Measurements from ENCODE around the gene RIPPLY2.
"Not testable (repeated sequence)": the region's sequence is repeated elsewhere in the genome, so short reads cannot be mapped to it uniquely, and the experiment has no call there.

Gene RIPPLY2

DNA sequence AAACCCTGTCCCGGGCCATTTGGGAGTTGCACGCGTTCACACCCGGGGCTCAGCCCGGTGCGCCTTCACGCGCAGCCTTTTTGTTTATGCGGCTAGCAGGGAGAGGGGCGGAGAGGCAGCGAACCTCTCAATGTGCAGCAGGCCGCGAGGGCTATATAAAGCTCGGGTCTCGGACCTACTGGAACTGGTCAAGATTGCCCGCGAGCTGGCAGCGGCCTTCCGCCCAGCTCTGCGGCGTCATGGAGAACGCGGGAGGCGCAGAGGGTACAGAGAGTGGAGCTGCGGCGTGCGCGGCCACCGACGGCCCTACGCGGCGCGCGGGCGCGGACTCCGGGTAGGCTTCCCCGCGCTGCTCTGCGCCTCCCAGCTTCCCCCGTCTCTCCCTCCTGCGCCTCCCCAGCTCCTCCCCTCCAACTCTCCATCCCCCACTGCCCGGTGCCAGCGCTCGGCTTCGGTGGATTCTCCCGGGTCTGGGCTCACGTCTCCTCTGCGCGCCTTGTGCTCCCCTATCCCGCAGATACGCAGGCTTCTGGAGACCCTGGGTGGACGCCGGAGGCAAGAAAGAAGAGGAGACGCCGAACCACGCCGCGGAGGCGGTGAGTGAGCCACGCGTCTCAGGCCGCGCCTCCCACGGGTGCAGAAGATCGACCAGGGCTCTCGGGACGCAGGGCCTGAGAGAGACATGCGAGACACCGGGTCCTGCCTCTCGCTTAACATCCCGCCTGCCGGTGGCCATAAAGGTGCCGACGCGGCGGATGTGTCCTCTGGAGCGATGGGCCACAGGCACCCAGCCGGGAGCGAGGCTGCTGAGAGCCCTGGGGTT, at the start of gene RIPPLY2:
Gene RIPPLY2 (plus strand): TSS at position 183 of the 823 bp plus-strand sequence. CDS start 57 bp downstream, at position 240.
- Histone ChIP-seq H3K4me3 (ENCODE audit: low read depth, low read length) (peak within 1 kb of the TSS; percentile 73), H3K9ac (ENCODE audit: low read depth, low read length) (peak within 1 kb of the TSS; percentile 45; the same call in 1 of the 2 replicates), H3K36me3 (ENCODE audit: control insufficient read depth, insufficient read depth, low read length) (no peaks in the 10 kb centered on the region), H3K27me3 (ENCODE audit: control insufficient read depth, insufficient read depth, low read length) (peaks cover 55% of the 10 kb centered on the region), H3K9me3 (ENCODE audit: control insufficient read depth, insufficient read depth, low read length) (no peaks in the 10 kb centered on the region), H3K4me1 (ENCODE audit: control insufficient read depth, insufficient read depth, low read length) (peaks cover 13% of the 10 kb centered on the region; the same call in 1 of the 2 replicates), H3K27ac (ENCODE audit: low read depth, low read length) (no peak within 1 kb of the TSS)

DNA sequence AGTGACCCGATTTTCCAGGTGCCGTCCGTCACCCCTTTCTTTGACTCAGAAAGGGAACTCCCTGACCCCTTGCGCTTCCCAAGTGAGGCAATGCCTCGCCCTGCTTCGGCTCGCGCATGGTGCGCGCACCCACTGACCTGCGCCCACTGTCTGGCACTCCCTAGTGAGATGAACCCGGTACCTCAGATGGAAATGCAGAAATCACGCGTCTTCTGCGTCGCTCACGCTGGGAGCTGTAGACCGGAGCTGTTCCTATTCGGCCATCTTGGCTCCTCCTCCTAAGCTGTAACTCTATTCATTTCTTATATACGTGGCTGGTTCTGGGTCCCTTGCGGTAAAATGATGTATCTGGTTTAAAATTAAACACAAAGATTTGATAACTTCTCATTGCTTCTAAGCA, 49.7 kb upstream of the RIPPLY2 start:
- H3K27ac ChIP-seq (ENCODE audit: low read depth, low read length); H3K27me3 ChIP-seq (ENCODE audit: control insufficient read depth, insufficient read depth, low read length); H3K9ac ChIP-seq (ENCODE audit: low read depth, low read length): not testable (repeated sequence)

DNA sequence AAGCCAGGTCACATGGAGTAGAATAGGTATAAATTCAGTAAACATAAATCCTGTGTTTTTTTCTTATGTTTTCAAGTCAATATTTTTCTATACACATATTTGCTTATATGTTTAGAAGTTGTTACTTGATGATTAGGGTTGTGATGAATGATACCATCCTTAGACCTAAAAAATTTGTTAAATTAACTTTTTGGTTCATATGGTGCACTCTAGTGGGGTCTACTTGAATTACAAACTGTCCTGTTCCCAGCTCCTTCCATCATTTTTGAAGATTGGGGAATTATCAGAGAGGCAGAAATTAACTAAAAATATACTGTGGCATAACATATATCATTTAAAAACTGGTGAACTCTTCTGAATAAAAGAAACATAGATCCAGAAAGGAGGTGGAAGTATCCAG, 48.3 kb upstream of the RIPPLY2 start:
- 0 out of 2 replicates have a peak, but pooled peaks cover 3% of the 10 kb centered on the region for H3K9me3 ChIP-seq (ENCODE audit: control insufficient read depth, insufficient read depth, low read length)
- H3K27me3 ChIP-seq (ENCODE audit: control insufficient read depth, insufficient read depth, low read length): no peaks in the 10 kb centered on the region
- no peak overlapping the region for H3K4me3 ChIP-seq (ENCODE audit: low read depth, low read length)
- H3K9ac ChIP-seq (ENCODE audit: low read depth, low read length): no peak overlapping the region
- no peak overlapping the region for H3K27ac ChIP-seq (ENCODE audit: low read depth, low read length)
- H3K36me3 ChIP-seq (ENCODE audit: control insufficient read depth, insufficient read depth, low read length): no peaks in the 10 kb centered on the region
- 0 out of 2 replicates have a peak, but pooled peaks cover 2% of the 10 kb centered on the region for H3K4me1 ChIP-seq (ENCODE audit: control insufficient read depth, insufficient read depth, low read length)

More for the DNA sequence above, 49.7 kb upstream of the RIPPLY2 start:
- H3K9me3 ChIP-seq (ENCODE audit: control insufficient read depth, insufficient read depth, low read length); H3K4me1 ChIP-seq (ENCODE audit: control insufficient read depth, insufficient read depth, low read length); H3K4me3 ChIP-seq (ENCODE audit: low read depth, low read length); H3K36me3 ChIP-seq (ENCODE audit: control insufficient read depth, insufficient read depth, low read length): not testable (repeated sequence)

DNA sequence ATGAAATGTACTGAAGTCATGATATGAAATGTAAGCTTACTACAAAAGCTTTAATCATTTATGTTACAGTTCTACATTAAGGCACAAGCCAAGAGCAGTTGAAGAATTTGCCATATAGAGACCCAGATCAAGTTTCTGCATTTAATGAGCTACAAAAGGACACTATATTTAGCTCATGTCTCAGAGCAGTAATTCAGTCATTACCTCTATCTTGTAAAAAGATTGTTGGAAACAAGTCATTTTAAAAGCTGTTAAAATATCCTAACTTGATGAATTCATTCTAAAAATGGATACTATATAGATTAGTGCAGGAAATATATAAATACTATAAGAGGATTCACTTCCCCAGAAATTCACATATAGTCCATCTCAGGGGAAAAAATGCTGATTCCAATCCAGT, 45.2 kb upstream of the RIPPLY2 start:
- H3K27ac ChIP-seq (ENCODE audit: low read depth, low read length): no peak overlapping the region
- H3K36me3 ChIP-seq (ENCODE audit: control insufficient read depth, insufficient read depth, low read length): no peaks in the 10 kb centered on the region
- H3K4me1 ChIP-seq (ENCODE audit: control insufficient read depth, insufficient read depth, low read length): 0 out of 2 replicates have a peak, but pooled peaks cover 2% of the 10 kb centered on the region
- no peaks in the 10 kb centered on the region for H3K27me3 ChIP-seq (ENCODE audit: control insufficient read depth, insufficient read depth, low read length)
- H3K9ac ChIP-seq (ENCODE audit: low read depth, low read length): no peak overlapping the region
- 0 out of 2 replicates have a peak, but pooled peaks cover 3% of the 10 kb centered on the region for H3K9me3 ChIP-seq (ENCODE audit: control insufficient read depth, insufficient read depth, low read length)
- H3K4me3 ChIP-seq (ENCODE audit: low read depth, low read length): no peak overlapping the region

DNA sequence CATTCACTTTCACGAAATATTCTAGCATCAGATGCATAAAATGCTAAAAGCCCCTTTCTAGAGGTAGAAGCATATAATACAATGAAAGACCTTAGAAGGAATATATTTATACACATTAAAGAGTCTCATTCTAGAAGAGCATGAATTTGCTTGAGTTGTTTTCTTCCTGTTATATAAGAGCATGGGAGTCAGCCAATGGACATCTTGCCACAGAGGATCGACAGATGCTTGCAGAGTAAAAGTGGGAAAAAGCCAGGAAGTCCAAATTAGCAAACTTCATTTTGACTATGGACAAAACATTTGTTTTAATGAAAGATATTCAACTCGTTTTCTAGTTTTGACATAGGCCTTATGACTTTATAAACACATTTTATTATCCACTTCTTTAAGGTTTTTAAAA, 44.2 kb upstream of the RIPPLY2 start:
- Histone ChIP-seq H3K36me3 (ENCODE audit: control insufficient read depth, insufficient read depth, low read length) (no peaks in the 10 kb centered on the region), H3K4me3 (ENCODE audit: low read depth, low read length) (no peak overlapping the region), H3K27ac (ENCODE audit: low read depth, low read length) (no peak overlapping the region), H3K9ac (ENCODE audit: low read depth, low read length) (no peak overlapping the region), H3K4me1 (ENCODE audit: control insufficient read depth, insufficient read depth, low read length) (no peaks in the 10 kb centered on the region), H3K27me3 (ENCODE audit: control insufficient read depth, insufficient read depth, low read length) (no peaks in the 10 kb centered on the region), H3K9me3 (ENCODE audit: control insufficient read depth, insufficient read depth, low read length) (0 out of 2 replicates have a peak, but pooled peaks cover 3% of the 10 kb centered on the region)

DNA sequence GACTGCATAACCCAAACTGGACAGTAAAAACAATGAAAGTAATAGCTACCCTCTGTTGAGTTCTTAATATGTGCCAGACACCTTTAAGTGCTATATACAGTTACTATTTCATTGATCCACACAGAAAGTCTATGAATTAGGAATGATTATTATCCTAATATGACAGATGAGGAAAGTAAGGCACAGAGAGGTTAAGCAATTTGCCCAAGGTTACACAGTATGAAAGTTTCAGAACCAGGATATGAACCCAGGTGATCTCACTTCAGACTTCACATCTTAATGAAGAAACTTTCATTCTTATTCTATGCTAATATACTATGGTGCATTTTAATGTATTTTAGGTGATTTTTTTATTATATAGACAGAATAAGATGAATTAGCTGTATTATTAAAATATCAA, 40.6 kb upstream of the RIPPLY2 start:
- H3K9ac ChIP-seq (ENCODE audit: low read depth, low read length): no peak overlapping the region
- H3K9me3 ChIP-seq (ENCODE audit: control insufficient read depth, insufficient read depth, low read length): no peaks in the 10 kb centered on the region
- no peak overlapping the region for H3K27ac ChIP-seq (ENCODE audit: low read depth, low read length)
- H3K36me3 ChIP-seq (ENCODE audit: control insufficient read depth, insufficient read depth, low read length): no peaks in the 10 kb centered on the region
- H3K4me3 ChIP-seq (ENCODE audit: low read depth, low read length): no peak overlapping the region
- H3K27me3 ChIP-seq (ENCODE audit: control insufficient read depth, insufficient read depth, low read length): no peaks in the 10 kb centered on the region
- no peaks in the 10 kb centered on the region for H3K4me1 ChIP-seq (ENCODE audit: control insufficient read depth, insufficient read depth, low read length)

- H3K27ac ChIP-seq (ENCODE audit: low read depth, low read length): no peak overlapping the region
- no peaks in the 10 kb centered on the region for H3K27me3 ChIP-seq (ENCODE audit: control insufficient read depth, insufficient read depth, low read length)
- no peak overlapping the region for H3K9ac ChIP-seq (ENCODE audit: low read depth, low read length)
- H3K9me3 ChIP-seq (ENCODE audit: control insufficient read depth, insufficient read depth, low read length): no peaks in the 10 kb centered on the region
- H3K4me3 ChIP-seq (ENCODE audit: low read depth, low read length): no peak overlapping the region
- H3K36me3 ChIP-seq (ENCODE audit: control insufficient read depth, insufficient read depth, low read length): no peaks in the 10 kb centered on the region
- no peaks in the 10 kb centered on the region for H3K4me1 ChIP-seq (ENCODE audit: control insufficient read depth, insufficient read depth, low read length)
Measured at GRCh38 chr6:83815631-83816272, 37.4 kb upstream of the RIPPLY2 start.

GRCh38 chr6:83822629-83823169, 30.5 kb upstream of the RIPPLY2 start:
- Histone ChIP-seq H3K9me3 (ENCODE audit: control insufficient read depth, insufficient read depth, low read length) (no peaks in the 10 kb centered on the region), H3K27me3 (ENCODE audit: control insufficient read depth, insufficient read depth, low read length) (no peaks in the 10 kb centered on the region), H3K4me1 (ENCODE audit: control insufficient read depth, insufficient read depth, low read length) (peaks cover 9% of the 10 kb centered on the region; the same call in 1 of the 2 replicates), H3K27ac (ENCODE audit: low read depth, low read length) (no peak overlapping the region), H3K36me3 (ENCODE audit: control insufficient read depth, insufficient read depth, low read length) (no peaks in the 10 kb centered on the region), H3K9ac (ENCODE audit: low read depth, low read length) (no peak overlapping the region), H3K4me3 (ENCODE audit: low read depth, low read length) (no peak overlapping the region)

DNA sequence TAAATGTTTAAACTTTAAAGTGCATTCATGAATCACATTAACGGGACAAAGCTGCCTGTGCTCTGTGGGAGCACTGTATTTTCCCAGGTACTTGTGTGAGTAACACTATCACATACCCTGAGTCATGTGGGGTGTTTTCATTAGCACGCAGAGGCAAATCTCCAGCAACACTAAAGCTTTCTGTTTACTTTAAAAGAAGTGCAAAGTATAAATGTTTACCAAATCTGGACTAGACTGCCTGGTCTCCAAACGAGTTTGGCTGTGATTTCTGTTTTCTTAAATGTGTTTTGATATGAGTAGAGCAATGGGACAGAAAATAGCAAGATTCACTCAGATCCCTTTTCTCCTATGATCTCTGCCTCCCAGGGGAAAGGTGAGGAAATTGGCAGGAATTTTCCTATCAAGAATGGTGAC, 28.8 kb upstream of the RIPPLY2 start:
- Histone ChIP-seq H3K4me1 (ENCODE audit: control insufficient read depth, insufficient read depth, low read length) (peaks cover 9% of the 10 kb centered on the region; the same call in 1 of the 2 replicates), H3K9me3 (ENCODE audit: control insufficient read depth, insufficient read depth, low read length) (no peaks in the 10 kb centered on the region), H3K36me3 (ENCODE audit: control insufficient read depth, insufficient read depth, low read length) (no peaks in the 10 kb centered on the region), H3K27me3 (ENCODE audit: control insufficient read depth, insufficient read depth, low read length) (no peaks in the 10 kb centered on the region), H3K4me3 (ENCODE audit: low read depth, low read length) (no peak overlapping the region), H3K27ac (ENCODE audit: low read depth, low read length) (peak overlapping the region; percentile 63), H3K9ac (ENCODE audit: low read depth, low read length) (no peak overlapping the region)

GRCh38 chr6:83824831-83825230, 28.3 kb upstream of the RIPPLY2 start:
- H3K36me3 ChIP-seq (ENCODE audit: control insufficient read depth, insufficient read depth, low read length): no peaks in the 10 kb centered on the region
- no peaks in the 10 kb centered on the region for H3K9me3 ChIP-seq (ENCODE audit: control insufficient read depth, insufficient read depth, low read length)

DNA sequence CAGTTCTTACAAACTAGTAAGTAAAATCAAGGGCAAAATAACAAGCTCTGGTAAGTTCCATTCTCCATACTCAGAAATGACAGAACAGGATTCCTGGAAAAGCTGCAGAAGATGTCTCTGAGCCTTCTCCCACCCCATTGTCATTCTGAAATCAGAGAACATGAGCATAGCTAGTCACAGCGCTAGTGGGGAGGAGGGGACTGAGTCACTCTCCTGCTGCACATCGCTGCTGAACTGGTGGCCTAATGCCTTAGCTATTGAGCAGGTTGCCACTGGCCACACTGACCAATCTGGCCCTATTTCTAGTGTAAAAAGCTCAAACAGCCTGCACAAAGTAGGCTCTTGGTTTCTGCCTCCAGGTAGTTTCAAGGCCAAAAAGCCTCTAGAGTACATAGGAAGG, 26.1 kb upstream of the RIPPLY2 start:
- H3K4me1 ChIP-seq (ENCODE audit: control insufficient read depth, insufficient read depth, low read length): 0 out of 2 replicates have a peak, but pooled peaks cover 9% of the 10 kb centered on the region
- no peak overlapping the region for H3K27ac ChIP-seq (ENCODE audit: low read depth, low read length)
- H3K9ac ChIP-seq (ENCODE audit: low read depth, low read length): no peak overlapping the region
- H3K36me3 ChIP-seq (ENCODE audit: control insufficient read depth, insufficient read depth, low read length): no peaks in the 10 kb centered on the region
- no peaks in the 10 kb centered on the region for H3K27me3 ChIP-seq (ENCODE audit: control insufficient read depth, insufficient read depth, low read length)
- no peaks in the 10 kb centered on the region for H3K9me3 ChIP-seq (ENCODE audit: control insufficient read depth, insufficient read depth, low read length)
- H3K4me3 ChIP-seq (ENCODE audit: low read depth, low read length): no peak overlapping the region

More at GRCh38 chr6:83824831-83825230, 28.3 kb upstream of the RIPPLY2 start:
- H3K9ac ChIP-seq (ENCODE audit: low read depth, low read length): no peak overlapping the region
- peaks cover 9% of the 10 kb centered on the region; the same call in 1 of the 2 replicates for H3K4me1 ChIP-seq (ENCODE audit: control insufficient read depth, insufficient read depth, low read length)
- no peaks in the 10 kb centered on the region for H3K27me3 ChIP-seq (ENCODE audit: control insufficient read depth, insufficient read depth, low read length)
- peak overlapping the region; percentile 63 for H3K27ac ChIP-seq (ENCODE audit: low read depth, low read length)
- no peak overlapping the region for H3K4me3 ChIP-seq (ENCODE audit: low read depth, low read length)
